CD4-positive, alpha-beta T cell treated with Interleukin-12 subunit alpha and Interleukin-12 subunit beta, for 1 hour (primary cell): ENCODE measurements around the gene ZCCHC3.
"Not testable (repeated sequence)": the region's sequence is repeated elsewhere in the genome, so short reads cannot be mapped to it uniquely, and the experiment has no call there.

Experiments used
- DNase-seq: peaks from one replicate; pipeline ENCODE4 v3.0.0-alpha.2; 2020

ZCCHC3 gene, protein sequence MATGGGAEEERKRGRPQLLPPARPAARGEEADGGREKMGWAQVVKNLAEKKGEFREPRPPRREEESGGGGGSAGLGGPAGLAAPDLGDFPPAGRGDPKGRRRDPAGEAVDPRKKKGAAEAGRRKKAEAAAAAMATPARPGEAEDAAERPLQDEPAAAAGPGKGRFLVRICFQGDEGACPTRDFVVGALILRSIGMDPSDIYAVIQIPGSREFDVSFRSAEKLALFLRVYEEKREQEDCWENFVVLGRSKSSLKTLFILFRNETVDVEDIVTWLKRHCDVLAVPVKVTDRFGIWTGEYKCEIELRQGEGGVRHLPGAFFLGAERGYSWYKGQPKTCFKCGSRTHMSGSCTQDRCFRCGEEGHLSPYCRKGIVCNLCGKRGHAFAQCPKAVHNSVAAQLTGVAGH

DNA sequence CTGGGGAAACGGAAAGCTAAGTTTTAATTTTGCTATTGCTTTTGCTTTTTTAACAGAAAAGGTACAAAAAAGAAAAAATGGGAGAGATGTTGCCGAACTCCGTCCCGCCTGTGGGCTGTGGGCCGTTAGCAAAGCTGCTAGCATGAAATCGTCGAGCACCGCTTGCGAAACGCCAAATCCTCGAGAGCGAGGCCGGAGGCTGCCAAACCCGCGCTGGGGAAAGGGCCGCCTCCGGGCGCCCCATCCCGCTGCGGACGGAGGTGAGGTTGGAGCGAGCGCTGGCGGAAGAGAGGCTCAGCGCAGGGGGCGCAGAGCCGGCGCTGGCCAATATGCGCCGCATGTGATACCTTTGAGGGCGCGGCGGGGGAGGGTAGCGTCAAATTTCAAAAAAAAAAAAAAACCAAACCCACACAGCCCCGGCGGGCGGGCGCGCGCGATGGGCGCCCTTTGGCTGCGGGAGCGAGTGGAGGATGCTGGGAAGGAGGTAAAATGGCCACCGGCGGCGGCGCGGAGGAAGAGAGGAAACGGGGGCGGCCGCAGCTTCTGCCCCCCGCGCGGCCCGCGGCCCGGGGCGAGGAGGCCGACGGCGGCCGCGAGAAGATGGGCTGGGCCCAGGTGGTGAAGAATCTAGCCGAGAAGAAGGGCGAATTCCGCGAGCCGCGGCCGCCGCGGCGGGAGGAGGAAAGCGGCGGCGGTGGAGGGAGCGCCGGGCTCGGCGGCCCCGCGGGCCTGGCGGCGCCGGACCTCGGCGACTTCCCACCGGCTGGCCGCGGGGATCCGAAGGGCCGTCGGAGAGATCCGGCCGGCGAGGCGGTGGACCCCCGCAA, at the start of gene ZCCHC3:
TSS of gene ZCCHC3 (plus strand) at position 473 of the 827 bp plus-strand sequence. CDS start at position 490, 17 bp downstream.
- peak; percentile 86 for DNase-seq

DNA sequence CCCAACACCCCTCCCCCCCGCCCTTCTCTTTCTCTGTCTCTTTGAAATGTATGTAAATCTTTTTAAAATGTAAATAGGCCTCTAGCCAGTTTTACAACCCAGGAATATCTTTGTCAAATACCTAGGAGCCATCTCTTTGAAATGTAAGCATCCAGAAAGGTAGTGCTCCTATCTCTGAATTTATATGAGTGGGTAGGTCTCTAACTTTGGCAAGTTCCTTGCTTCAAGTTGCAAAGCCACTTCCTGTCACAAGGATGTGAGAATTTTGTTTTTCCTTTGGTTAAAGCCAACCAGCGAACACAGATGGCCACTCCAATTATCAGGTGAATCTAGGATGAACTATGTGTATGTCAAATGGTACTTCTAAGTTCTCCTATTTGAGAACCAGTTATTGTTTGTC, 46.0 kb upstream of the ZCCHC3 start:
- no peak for DNase-seq

DNA sequence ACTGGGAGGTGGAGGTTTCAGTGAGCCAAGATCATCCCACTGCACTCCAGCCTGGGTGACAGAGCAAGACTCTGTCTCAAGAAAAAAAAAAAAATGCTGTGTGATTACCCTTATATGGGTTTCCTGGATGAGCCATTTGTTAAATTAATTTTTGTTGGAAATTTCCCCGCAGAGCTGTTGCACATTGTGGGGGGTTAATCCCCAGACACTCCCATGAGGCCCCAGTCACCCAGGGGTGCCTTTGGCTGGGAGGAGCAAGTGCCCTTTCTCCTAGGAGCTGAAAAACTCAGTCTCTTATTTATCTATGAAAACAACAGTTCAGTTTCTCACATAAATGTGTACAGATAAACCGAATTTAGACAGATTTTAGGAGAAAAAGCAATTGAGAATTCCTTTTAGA, 44.6 kb upstream of the ZCCHC3 start:
- no peak for DNase-seq

DNA sequence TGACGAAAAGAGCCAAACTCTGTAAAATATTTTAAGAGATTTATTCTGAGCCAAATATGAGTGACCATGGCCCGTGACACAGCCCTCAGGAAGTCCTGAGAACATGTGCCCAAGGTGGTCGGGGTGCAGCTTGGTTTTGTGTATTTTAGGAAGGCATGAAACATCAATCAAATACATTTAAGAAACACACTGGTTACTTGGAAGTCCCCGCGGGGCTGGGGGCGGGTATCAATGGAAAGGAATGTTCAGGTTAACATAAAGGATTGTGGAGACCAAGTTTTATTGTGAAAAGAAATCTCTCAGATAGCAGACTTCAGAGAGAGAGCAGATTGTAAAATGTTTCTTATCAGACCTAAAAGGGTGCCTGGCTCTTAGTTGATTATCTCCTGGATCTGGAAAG, 43.9 kb upstream of the ZCCHC3 start:
- DNase-seq = not testable (repeated sequence)

DNA sequence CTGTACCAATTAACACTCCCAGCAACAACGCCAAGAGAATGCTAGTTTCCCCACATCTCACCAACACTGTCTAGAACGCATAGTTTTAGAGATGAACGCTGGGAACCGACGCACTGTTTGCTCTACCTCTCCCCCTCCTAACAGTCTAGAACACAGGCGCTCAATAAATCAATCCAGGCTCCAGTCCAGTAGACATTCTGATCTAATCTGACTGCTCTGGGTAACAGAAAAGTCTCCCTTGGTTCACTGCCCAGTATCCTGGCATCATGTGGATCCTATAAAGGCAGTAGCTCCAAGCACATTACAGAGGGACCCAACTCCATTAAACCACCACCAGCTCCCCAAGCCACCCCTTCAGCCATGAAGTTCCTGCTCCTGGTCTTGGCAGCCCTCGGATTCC, 40.0 kb upstream of the ZCCHC3 start, which contains the start of gene DEFB132:
TSS of gene DEFB132 (plus strand) at position 306 of the 400 bp plus-strand sequence. CDS start at position 361, 55 bp downstream.
- DNase-seq = no peak

DNA sequence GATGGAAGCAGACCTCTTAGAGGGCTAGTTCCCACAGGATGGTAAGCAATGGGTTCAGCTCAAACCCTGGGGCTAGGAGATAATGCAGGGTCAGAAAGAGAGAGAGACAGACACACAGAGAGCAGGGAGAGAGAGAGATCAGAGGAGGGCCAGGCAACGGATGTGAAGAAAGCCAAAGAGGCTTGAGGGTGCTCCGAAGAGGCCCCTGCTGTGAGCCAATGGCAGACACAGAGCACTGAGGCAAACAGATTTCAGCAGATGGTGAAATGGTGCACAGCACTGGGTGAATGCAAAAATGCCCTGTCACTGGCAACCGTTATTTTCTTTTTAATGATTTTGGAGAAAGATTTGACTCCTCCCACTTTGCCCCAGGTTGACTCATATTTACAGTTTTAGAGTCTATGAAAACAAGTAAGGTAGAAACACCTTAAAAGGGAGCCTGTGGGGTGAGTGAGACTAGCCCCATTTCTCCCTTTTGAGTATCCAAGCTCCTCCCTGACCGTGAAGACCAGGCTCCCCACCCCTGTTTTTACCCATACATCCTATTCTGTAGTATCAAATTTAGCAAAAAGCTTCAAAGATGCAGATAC, 39.0 kb upstream of the ZCCHC3 start:
- DNase-seq = no peak

DNA sequence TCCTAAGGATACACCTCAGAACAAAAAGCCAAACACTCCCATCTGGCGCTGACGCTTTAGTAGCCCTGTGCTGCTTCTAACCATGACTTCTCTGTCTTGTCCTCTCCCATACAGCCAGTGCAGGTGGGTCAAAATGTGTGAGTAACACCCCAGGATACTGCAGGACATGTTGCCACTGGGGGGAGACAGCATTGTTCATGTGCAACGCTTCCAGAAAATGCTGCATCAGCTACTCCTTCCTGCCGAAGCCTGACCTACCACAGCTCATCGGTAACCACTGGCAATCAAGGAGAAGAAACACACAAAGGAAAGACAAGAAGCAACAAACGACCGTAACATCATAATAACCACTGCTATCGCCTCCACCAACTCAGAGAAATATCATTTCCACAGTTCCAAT, 38.4 kb upstream of the ZCCHC3 start:
- peak; percentile 13 for DNase-seq

DNA sequence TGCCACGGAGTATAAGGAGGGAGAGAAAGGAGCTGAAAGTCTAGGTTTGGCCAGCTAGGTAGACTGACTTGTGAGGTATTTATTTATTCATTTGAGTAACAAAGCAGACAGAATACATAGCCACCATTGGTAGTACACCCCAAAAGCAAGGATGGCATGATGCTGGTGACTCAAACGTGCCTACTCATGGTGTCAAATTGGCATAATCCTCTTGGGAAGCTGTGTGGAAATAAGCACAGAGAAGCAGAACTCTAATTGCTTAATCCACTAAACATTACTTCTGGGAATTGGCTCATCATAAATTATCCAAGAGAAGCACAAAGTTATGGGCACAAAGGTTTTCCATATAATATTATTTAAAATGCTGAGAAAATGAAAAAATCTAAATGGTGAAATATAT, 37.4 kb upstream of the ZCCHC3 start:
- DNase-seq = no peak

DNA sequence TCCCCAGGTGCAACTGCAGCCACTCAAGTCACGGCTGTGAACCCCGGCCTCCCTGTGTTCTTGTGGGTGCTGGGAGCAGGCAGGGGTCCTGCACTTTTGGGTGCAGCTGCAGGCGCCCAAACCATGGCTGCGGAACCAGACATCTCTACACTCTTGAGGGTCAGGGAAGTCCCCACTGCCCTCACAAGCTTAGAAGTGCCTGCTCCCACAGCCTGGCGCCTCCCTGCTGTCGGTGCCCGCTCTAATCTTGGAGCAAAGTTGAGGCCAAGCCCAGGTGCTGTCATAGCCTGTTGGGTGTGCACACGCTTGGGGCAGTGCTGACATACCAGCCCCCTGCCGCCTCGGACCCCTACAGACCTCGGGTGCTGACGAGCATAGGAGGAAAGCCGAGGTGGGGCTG, 33.7 kb upstream of the ZCCHC3 start:
- no peak for DNase-seq

DNA sequence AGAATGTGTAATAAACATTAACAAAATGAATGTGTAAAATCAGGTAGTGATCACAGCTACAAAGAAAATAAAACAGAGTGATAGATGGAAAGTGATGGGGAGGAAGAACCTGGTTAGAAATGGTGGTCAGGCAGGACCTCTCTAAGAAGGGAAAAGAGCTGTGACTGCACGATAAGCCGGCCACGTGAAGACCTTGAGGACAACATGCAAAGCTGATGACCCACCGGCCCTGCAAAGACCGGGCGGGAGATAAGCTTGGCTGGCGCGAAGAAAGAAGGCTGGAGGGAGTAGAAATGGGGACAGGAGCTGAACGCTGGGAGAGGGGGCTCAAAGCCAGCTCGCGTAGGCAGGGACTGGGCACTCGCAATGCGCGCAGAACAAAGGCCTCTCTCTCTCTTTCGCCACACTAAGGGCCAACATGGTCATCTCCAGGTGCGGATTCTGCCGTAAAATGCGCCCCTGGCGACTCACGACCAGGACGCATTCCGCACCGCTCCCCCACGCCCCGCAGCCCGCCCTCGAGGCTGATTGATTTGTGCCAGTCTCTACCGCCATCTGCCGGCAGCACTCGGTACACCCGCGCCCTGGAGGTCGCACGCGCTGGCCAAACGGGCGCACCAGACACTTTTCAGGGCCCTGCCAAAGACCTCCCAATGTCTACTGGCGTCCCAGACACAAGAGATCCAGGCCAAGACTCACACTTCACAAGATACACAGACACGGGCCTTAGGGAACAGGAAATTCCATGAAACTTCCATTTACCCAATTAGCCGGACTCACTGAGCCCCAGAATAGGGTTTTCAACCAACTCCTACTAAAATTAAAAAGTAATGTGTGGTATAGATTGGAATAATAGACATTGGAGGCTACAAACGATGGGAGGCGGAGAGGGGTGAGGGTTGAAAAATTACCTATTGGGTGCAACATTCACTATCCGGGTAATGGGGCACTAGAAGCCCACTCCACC, 30.5 kb upstream of the ZCCHC3 start:
- DNase-seq = peak; percentile 87

DNA sequence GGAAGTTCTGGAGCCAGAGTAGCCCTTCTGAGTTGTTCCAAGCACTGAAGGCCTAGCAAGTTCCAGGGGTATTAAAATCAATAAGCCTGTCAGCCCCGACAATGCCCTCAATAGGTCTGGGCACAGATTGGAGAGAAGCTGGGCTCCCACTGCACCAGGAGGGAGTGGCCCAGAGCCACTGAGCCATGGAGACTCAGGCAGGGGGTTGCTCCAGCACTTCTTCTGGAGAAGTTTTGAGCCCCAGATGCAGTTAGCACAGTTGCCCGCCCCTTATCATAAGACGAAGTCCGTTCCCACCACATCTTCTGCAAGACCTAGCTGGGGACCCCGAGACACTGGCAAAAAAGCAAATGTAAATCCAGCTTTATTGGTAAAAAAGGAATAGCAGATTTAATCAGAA, 26.9 kb upstream of the ZCCHC3 start:
- no peak for DNase-seq

DNA sequence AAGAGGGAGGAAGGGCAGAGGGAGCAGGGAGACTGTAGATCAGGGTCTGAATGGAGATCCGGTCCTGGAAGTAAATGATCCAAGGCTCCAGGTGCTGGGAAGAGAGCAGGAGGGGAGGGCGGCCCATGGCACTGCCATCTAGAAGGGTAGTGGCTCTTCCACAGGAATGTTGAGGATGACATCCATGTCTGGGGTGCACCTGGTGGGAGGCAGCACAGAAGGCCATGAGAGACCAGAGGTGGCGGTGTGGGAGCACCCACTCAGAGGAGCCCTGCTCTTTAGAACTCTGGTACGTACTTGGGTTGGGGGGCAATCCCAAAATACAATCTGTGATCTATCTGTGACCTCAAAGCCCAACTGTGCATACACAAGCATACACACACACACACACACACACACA, 26.3 kb upstream of the ZCCHC3 start:
- DNase-seq = no peak

DNA sequence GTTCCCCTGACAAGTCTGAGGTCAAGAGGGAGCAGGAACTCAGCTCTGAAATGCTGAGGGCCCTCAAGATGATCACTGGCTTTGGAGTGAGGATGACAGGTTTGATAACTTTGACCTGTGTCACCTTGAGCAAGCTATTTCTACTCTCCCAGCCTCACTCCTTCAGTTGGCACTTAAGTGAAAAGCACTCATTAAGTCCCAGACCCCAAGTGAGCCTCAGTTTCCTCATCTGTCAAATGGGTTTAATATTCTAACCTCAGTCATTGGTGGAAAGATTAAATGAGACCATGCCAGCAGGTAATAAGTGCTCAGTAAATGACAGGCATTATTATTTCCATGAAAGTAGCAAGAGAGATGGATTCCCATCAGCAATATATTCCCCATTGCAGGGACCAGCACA, 25.8 kb upstream of the ZCCHC3 start:
- DNase-seq = no peak

DNA sequence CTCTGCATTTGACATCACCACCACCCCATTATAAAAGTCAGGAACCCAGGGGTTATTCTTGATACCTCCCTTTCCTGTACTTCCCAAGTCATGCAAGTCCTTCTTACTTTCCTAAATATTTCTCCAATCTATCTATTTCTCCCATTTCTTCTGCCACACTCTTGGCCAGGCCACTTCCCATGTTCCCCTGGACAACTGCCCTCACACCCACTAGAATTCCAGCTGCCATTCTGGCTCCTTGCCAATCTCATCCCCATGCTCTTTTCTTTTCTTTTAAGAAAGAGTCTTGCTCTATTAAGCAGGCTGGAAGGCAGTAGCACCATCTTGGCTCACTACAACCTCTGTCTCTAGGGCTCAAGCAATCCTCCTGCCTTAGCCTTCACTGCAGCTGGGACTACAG, 24.7 kb upstream of the ZCCHC3 start:
- DNase-seq = no peak

DNA sequence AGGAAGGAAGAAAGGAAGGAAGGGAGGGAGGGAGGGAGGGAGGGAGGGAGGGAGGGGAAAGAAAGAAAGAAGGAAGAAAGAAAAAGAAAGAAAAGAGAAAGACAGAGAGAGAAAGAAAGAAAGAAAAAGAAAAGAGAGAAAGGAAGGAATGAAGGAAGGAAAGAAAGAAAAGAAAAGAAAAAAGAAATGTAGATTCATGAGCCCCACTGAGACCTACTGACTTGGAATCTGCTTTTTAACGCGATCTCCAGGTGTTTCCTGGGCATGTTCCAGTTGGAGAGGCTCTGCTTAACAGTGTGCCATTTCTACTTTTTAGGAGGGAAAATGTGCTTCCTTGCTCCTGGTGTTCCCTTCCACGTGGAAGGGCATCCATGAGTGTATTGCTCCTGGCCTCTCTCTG, 23.5 kb upstream of the ZCCHC3 start:
- no peak for DNase-seq

DNA sequence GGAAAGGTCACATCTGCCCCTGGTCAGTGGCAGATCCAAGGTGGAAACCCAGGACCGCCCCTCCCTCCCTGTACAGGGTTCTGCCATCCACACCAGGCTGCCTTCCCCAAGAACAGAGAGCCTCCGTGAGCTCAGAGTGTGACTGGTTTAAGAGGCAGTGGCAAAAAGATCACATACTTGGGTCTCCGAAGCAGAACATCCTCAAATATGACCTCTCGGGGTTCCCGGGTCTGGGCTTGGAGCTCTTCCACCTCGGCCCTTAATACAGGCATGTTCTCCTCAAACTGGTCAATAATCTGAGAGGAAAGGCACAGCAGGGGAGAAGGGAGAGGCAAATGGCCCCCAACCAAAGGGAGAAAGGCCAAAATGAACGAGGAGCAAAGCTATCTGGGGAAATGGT, 21.6 kb upstream of the ZCCHC3 start:
- no peak for DNase-seq

DNA sequence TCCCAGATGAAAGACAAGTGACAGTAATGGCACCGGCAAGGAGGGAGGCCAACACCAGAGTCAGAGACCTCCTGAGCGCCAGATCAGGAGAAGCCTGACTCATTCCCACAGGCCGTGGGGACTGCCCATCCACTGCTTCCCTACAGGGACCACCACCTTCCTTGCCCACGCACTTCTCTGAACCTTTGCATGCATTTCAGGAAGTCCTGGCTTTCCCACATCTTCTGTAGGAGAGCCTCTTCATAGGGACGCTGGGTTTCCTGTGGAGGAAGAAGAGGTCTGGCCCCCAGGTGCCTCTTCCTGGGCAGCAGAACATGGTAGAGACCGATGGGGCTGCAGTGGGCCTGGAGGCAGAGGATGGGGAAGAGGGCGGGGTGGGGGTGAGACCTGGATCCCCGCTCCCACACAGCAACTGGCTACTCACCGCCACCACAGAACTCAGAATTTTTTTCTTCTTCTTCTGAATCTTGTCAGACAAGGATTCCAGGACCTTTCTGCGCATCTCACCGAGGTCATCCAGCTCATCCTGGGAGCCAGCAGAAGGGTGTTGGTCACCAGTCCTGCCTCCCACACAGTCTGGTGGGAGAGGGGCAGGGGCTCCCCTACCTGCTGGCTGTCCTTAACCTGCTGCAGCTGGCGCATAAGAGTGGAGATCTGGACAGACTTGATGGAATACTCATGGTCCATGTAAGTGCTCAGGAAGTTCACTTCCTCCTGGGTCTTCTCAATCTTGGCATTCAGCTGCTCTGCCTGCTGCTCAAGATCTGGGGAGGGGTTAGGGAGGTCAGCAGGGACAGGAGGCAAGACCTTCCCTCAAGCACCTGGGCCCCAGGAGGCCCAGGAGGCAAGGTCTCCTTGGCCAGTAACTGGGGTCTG, 20.5 kb upstream of the ZCCHC3 start:
- no peak for DNase-seq

DNA sequence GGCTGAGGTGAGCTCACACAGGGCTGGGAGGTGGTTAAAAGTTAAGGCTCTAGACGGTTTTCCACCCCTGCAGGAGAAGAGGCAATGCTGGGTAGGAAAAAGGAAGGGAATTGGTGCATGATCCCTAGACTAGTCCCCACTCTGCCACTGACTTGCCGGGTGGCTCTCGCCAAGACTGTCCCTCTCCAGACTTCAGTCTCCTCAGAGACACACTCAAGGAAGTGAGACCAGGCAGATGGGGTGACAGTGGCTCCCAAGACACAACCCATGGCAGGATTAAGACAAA, 19.9 kb upstream of the ZCCHC3 start:
- DNase-seq = no peak

DNA sequence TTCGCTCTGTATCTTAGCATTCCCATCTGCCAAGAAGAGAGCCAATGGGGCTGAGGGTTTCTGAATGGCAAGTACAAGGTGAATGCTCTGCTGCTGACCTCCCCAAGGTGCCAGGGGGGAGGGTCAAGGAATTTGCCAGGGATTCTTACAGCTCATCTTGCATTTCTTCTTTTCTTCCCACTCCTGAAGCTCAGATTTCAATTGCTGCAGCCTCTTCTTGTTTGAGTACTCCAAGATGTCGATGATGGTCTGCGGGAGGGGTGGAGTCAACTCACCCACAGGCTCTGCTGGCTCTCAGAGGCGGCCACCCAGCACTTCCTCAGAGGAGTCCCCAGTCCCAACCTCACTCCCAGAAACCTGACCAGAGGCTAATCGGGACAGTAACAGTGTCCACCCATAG, 19.2 kb upstream of the ZCCHC3 start:
- DNase-seq = no peak

DNA sequence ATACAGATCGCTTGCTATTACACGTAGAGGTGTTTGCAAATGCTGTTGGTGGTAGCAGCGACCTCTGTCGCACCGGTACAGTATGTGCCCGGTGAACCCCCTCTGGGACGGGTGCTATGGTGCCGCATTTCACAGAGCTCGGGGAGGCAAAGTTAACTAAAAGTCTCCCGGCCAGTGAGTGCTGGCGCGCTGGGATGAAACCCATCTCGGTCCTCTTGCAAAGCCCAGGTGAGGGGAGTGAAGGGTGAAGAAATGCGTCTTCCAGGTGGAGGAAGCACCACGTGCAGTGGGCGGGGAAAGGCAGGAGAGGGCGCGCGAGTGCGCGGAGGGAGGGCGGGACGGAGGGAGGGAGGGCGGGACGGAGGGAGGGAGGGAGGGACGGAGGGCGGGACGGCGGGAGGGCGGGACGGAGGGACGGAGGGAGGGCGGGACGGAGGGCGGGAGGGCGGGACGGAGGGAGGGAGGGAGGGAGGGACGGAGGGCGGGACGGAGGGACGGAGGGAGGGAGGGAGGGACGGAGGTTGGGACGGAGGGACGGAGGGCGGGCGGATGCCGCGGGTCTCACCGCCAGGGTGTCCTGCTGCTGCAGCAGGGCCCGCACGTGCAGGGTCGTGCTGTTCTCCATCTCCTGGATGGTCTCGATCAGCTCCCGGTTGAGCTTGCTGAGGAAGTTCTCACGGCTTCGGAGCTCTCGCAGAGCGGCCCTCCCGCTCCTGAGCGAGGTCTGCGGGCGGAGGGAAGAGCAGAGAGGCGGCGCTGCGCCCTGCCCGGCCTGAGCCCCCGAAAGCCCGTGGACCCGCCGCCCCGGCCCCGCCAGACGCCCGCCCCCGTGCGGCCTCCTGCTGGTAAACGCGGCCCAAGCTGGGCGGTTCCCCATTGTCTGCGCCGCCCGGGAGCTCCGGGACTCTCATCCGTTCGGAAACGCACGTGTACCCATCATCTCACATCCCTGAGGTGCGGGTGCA, 18.5 kb upstream of the ZCCHC3 start:
- DNase-seq = peak; percentile 66
